ENCODE data around the gene ZNF639. TPM values are rescaled to one million over a fixed set of nuclear protein-coding genes. Genes with fewer than 3 reads are reported as not detected.

ZNF639 gene
- total and polyA plus RNA-seq, 2 of the 13 experiments (the other 11 are each of a cell fraction or from before 2014, with no cell fraction given) = 11.6 to 42.4 TPM

DNA sequence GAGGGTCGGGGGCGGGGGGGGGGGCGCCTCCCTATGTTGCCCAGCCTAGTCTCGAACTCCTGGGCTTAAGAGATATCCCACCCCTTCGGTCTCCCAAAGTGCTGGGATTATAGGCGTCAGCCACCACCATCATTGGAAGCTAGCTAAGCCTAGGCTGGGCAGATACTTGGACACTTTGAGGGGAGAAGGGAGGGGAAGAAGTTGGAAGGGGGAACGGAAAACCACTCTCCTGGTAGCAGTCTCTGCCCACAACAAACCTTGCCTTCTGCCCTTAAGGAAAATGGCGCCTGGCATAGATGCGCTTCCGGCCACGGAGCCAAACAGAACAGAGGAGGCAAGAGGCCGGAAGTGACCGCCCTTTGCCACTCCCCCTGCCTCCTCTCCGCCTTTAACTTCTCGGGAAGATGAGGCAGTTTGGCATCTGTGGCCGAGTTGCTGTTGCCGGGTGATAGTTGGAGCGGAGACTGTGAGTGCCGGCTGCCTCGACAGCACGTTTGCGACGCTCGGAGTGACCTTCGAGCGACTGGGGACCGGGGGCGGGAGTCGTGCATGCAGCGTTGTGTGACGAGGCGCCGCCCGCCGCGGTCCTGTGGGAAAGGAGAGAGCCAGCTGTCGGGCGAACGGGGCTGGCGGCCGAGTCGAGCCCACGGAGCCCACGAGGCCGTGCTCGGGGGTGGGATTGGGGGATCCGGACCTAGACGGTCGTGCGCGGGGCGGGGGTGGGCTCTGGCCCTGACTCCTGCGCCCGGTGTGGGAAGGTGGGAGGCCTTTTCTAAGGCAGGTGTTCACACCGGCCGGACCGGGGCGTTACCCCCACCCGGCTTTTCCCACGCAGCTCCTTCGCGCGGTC, 24.7 kb downstream of the ZNF639 start, which contains the start of gene MFN1 (continued):
- TF ChIP-seq ZNF605 (CRISPR knock-in tag; IDR thresholded peaks at IDR 0.05) = peak; percentile 87
- TF ChIP-seq ZSCAN12 (CRISPR knock-in tag; IDR thresholded peaks at IDR 0.05) = no peak
- TF ChIP-seq ZBTB1 (CRISPR knock-in tag; IDR thresholded peaks at IDR 0.05; ENCODE audit: borderline replicate concordance) = no peak
- TF ChIP-seq ZNF747 (CRISPR knock-in tag; IDR thresholded peaks at IDR 0.05; ENCODE audit: borderline replicate concordance) = no peak
- TF ChIP-seq CC2D1A (CRISPR knock-in tag; IDR thresholded peaks at IDR 0.05) = no peak
- TF ChIP-seq NCOA2 (CRISPR knock-in tag; IDR thresholded peaks at IDR 0.05) = 0 out of 2 replicates have a peak, but pooled peaks have one; percentile 11
- TF ChIP-seq ZNF441 (CRISPR knock-in tag; IDR thresholded peaks at IDR 0.05; ENCODE audit: borderline replicate concordance) = no peak; the same call in 1 of the 2 replicates
- TF ChIP-seq ZBTB38 (CRISPR knock-in tag; IDR thresholded peaks at IDR 0.05) = 0 out of 2 replicates have a peak, but pooled peaks have one; percentile 41
- no peak for TF ChIP-seq ZNF878 (CRISPR knock-in tag; IDR thresholded peaks at IDR 0.05)
- TF ChIP-seq SNRNP70 (IDR thresholded peaks at IDR 0.05; ENCODE audit: low read depth, low read length) = no peak
- TF ChIP-seq, protein P1, sequence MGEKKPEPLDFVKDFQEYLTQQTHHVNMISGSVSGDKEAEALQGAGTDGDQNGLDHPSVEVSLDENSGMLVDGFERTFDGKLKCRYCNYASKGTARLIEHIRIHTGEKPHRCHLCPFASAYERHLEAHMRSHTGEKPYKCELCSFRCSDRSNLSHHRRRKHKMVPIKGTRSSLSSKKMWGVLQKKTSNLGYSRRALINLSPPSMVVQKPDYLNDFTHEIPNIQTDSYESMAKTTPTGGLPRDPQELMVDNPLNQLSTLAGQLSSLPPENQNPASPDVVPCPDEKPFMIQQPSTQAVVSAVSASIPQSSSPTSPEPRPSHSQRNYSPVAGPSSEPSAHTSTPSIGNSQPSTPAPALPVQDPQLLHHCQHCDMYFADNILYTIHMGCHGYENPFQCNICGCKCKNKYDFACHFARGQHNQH (CRISPR knock-in tag; IDR thresholded peaks at IDR 0.05) = peak; percentile 69; the same call in 1 of the 2 replicates
- TF ChIP-seq ESRRA (CRISPR knock-in tag; IDR thresholded peaks at IDR 0.05; ENCODE audit: low read depth) = peak; percentile 53; the same call in 1 of the 2 replicates
- no peak for TF ChIP-seq STAG1 (CRISPR knock-in tag; IDR thresholded peaks at IDR 0.05)
- no peak for TF ChIP-seq THYN1 (CRISPR knock-in tag; IDR thresholded peaks at IDR 0.05; ENCODE audit: borderline replicate concordance, low read depth)
- TF ChIP-seq SATB2 (CRISPR knock-in tag; IDR thresholded peaks at IDR 0.05) = 0 out of 2 replicates have a peak, but pooled peaks have one; percentile 57
- TF ChIP-seq, protein P2, sequence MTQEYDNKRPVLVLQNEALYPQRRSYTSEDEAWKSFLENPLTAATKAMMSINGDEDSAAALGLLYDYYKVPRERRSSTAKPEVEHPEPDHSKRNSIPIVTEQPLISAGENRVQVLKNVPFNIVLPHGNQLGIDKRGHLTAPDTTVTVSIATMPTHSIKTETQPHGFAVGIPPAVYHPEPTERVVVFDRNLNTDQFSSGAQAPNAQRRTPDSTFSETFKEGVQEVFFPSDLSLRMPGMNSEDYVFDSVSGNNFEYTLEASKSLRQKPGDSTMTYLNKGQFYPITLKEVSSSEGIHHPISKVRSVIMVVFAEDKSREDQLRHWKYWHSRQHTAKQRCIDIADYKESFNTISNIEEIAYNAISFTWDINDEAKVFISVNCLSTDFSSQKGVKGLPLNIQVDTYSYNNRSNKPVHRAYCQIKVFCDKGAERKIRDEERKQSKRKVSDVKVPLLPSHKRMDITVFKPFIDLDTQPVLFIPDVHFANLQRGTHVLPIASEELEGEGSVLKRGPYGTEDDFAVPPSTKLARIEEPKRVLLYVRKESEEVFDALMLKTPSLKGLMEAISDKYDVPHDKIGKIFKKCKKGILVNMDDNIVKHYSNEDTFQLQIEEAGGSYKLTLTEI (CRISPR knock-in tag; conservative IDR thresholded peaks at IDR 0.05) = no peak
- TF ChIP-seq, protein P3, sequence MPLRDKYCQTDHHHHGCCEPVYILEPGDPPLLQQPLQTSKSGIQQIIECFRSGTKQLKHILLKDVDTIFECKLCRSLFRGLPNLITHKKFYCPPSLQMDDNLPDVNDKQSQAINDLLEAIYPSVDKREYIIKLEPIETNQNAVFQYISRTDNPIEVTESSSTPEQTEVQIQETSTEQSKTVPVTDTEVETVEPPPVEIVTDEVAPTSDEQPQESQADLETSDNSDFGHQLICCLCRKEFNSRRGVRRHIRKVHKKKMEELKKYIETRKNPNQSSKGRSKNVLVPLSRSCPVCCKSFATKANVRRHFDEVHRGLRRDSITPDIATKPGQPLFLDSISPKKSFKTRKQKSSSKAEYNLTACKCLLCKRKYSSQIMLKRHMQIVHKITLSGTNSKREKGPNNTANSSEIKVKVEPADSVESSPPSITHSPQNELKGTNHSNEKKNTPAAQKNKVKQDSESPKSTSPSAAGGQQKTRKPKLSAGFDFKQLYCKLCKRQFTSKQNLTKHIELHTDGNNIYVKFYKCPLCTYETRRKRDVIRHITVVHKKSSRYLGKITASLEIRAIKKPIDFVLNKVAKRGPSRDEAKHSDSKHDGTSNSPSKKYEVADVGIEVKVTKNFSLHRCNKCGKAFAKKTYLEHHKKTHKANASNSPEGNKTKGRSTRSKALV (CRISPR knock-in tag; IDR thresholded peaks at IDR 0.05) = no peak
- TF ChIP-seq, protein P4, sequence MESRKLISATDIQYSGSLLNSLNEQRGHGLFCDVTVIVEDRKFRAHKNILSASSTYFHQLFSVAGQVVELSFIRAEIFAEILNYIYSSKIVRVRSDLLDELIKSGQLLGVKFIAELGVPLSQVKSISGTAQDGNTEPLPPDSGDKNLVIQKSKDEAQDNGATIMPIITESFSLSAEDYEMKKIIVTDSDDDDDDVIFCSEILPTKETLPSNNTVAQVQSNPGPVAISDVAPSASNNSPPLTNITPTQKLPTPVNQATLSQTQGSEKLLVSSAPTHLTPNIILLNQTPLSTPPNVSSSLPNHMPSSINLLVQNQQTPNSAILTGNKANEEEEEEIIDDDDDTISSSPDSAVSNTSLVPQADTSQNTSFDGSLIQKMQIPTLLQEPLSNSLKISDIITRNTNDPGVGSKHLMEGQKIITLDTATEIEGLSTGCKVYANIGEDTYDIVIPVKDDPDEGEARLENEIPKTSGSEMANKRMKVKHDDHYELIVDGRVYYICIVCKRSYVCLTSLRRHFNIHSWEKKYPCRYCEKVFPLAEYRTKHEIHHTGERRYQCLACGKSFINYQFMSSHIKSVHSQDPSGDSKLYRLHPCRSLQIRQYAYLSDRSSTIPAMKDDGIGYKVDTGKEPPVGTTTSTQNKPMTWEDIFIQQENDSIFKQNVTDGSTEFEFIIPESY (CRISPR knock-in tag; IDR thresholded peaks at IDR 0.05) = no peak
